Loucy (cell line): ENCODE results near the gene SCD.

Experiments
- H2AFZ ChIP-seq: fragments of 200-600 bp; sonication (generic); 2 replicates; pipeline ENCODE4 v1.6.0; 2016; ENCODE audit warnings: antibody characterized with exemption, mild to moderate bottlenecking, low read length, moderate library complexity
- H3F3A ChIP-seq: fragments of 200-600 bp; 2 replicates; pipeline ENCODE4 v1.6.0; 2016; ENCODE audit warnings: antibody characterized with exemption, low read depth, mild to moderate bottlenecking
- H3K27me3 ChIP-seq: fragments of 200-600 bp; sonication (generic); 2 replicates; pipeline ENCODE4 v1.6.1; 2014; ENCODE audit warnings: low read length, mild to moderate bottlenecking; ENCODE audit not compliant: insufficient read depth, poor library complexity, severe bottlenecking
- H3K36me3 ChIP-seq: fragments of 200-600 bp; sonication (generic); 2 replicates; pipeline ENCODE4 v1.6.1; 2016; ENCODE audit warnings: low read length; ENCODE audit not compliant: insufficient read depth
- H3K4me1 ChIP-seq: fragments of 200-600 bp; sonication (generic); 2 replicates; pipeline ENCODE4 v1.5.1; 2014; ENCODE audit warnings: low read length, mild to moderate bottlenecking; ENCODE audit not compliant: insufficient read depth, poor library complexity, severe bottlenecking
- H3K4me2 ChIP-seq: fragments of 200-600 bp; sonication (generic); 2 replicates; pipeline ENCODE4 v1.6.0; 2014; ENCODE audit warnings: antibody characterized with exemption, low read length, low read depth, mild to moderate bottlenecking; ENCODE audit not compliant: poor library complexity, severe bottlenecking
- H3K4me3 ChIP-seq: fragments of 200-600 bp; sonication (generic); 2 replicates; pipeline ENCODE4 v1.5.1; 2014; ENCODE audit warnings: low read length, mild to moderate bottlenecking, mixed read lengths; ENCODE audit not compliant: poor library complexity, severe bottlenecking
- H3K79me2 ChIP-seq: fragments of 200-600 bp; sonication (generic); 2 replicates; pipeline ENCODE4 v1.6.1; 2014; ENCODE audit warnings: low read length; ENCODE audit not compliant: insufficient read depth
- H3K9ac ChIP-seq: fragments of 200-600 bp; sonication (generic); 2 replicates; pipeline ENCODE4 v1.6.0; 2014; ENCODE audit warnings: mild to moderate bottlenecking, low read depth, low read length, moderate library complexity; ENCODE audit not compliant: poor library complexity, severe bottlenecking
- H3K9me2 ChIP-seq: fragments of 200-600 bp; sonication (generic); replicated peaks from 2 replicates; pipeline ENCODE4 v1.6.1; 2016; ENCODE audit warnings: low read depth, low read length, mixed read lengths
- H3K9me3 ChIP-seq: fragments of 200-600 bp; sonication (generic); 2 replicates; pipeline ENCODE4 v1.6.1; 2014; ENCODE audit warnings: mild to moderate bottlenecking, antibody characterized with exemption, low read length, low read depth; ENCODE audit not compliant: insufficient read depth
- H4K20me1 ChIP-seq: fragments of 200-600 bp; sonication (generic); 2 replicates; pipeline ENCODE4 v1.6.0; 2014; ENCODE audit warnings: antibody characterized with exemption, low read length, mild to moderate bottlenecking; ENCODE audit not compliant: insufficient read depth, poor library complexity, severe bottlenecking
- EZH2phosphoT487 ChIP-seq: fragments of 200-600 bp; IDR thresholded peaks from 2 replicates; pipeline ENCODE4 v1.6.1; 2018; ENCODE audit warnings: antibody characterized with exemption, mild to moderate bottlenecking, moderate library complexity, borderline replicate concordance
- TF ChIP-seq, protein P1 (sequence below): fragments of 200-600 bp; sonication (generic); conservative IDR thresholded peaks from 2 replicates; pipeline ENCODE4 v1.5.1; 2014; ENCODE audit warnings: mild to moderate bottlenecking, antibody characterized with exemption, low read length

The SCD gene

GRCh38 chr10:100349672-100350071 is 2.6 kb downstream of the SCD start:
- Histone ChIP-seq H3K4me3 (peak overlapping the region; percentile 97), H3K27me3 (peaks cover 7% of the 10 kb centered on the region), H3K9ac (peak overlapping the region; percentile 99), H4K20me1 (peaks cover 74% of the 10 kb centered on the region), H3F3A (no peaks in the 10 kb centered on the region), H3K9me3 (no peaks in the 10 kb centered on the region), H3K9me2 (no peaks in the 10 kb centered on the region), H2AFZ (no peak overlapping the region), H3K36me3 (peaks cover 71% of the 10 kb centered on the region), H3K4me2 (peak overlapping the region; percentile 99), H3K79me2 (peaks cover 95% of the 10 kb centered on the region), H3K4me1 (peaks cover 73% of the 10 kb centered on the region)
- no peak for TF ChIP-seq EZH2phosphoT487
- TF ChIP-seq, protein P1, sequence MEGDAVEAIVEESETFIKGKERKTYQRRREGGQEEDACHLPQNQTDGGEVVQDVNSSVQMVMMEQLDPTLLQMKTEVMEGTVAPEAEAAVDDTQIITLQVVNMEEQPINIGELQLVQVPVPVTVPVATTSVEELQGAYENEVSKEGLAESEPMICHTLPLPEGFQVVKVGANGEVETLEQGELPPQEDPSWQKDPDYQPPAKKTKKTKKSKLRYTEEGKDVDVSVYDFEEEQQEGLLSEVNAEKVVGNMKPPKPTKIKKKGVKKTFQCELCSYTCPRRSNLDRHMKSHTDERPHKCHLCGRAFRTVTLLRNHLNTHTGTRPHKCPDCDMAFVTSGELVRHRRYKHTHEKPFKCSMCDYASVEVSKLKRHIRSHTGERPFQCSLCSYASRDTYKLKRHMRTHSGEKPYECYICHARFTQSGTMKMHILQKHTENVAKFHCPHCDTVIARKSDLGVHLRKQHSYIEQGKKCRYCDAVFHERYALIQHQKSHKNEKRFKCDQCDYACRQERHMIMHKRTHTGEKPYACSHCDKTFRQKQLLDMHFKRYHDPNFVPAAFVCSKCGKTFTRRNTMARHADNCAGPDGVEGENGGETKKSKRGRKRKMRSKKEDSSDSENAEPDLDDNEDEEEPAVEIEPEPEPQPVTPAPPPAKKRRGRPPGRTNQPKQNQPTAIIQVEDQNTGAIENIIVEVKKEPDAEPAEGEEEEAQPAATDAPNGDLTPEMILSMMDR: no peak

- Histone ChIP-seq H3K4me2 (peak overlapping the region; percentile 99), H4K20me1 (peaks cover 87% of the 10 kb centered on the region), H3K27me3 (peaks cover 7% of the 10 kb centered on the region), H2AFZ (no peak overlapping the region), H3K4me1 (peaks cover 76% of the 10 kb centered on the region), H3K36me3 (peaks cover 84% of the 10 kb centered on the region), H3K9me2 (no peaks in the 10 kb centered on the region), H3K79me2 (peaks cover 95% of the 10 kb centered on the region), H3F3A (no peaks in the 10 kb centered on the region), H3K9me3 (no peaks in the 10 kb centered on the region), H3K9ac (peak overlapping the region; percentile 99), H3K4me3 (peak overlapping the region; percentile 97)
- TF ChIP-seq EZH2phosphoT487: no peak
- TF ChIP-seq, protein P1: no peak
These were observed 4.0 kb downstream of the SCD start for GRCh38 chr10:100350914-100351485.

GRCh38 chr10:100353770-100354485 is 6.9 kb downstream of the SCD start:
- no peaks in the 10 kb centered on the region for H3F3A ChIP-seq
- H3K4me1 ChIP-seq: peaks cover 90% of the 10 kb centered on the region
- peak overlapping the region; percentile 97 for H3K4me3 ChIP-seq
- H2AFZ ChIP-seq: no peak overlapping the region
- TF ChIP-seq EZH2phosphoT487: no peak
- TF ChIP-seq, protein P1: no peak
- peaks cover 98% of the 10 kb centered on the region for H4K20me1 ChIP-seq
- H3K36me3 ChIP-seq: peaks cover 91% of the 10 kb centered on the region
- H3K4me2 ChIP-seq: peak overlapping the region; percentile 99
- no peaks in the 10 kb centered on the region for H3K9me2 ChIP-seq
- no peaks in the 10 kb centered on the region for H3K27me3 ChIP-seq
- H3K9me3 ChIP-seq: no peaks in the 10 kb centered on the region
- H3K9ac ChIP-seq: peak overlapping the region; percentile 99
- peaks cover 94% of the 10 kb centered on the region for H3K79me2 ChIP-seq
